ENCODE results near the gene MICAL2.

Gene MICAL2

GRCh38 chr11:12066799-12067508, 43.4 kb upstream of the MICAL2 start (continued):
- TF ChIP-seq ZSCAN30 (tag by site-specific recombination; IDR thresholded peaks at IDR 0.05) (peak; percentile 98), ZBTB8A (tag by site-specific recombination; IDR thresholded peaks at IDR 0.05) (peak; percentile 64), ZBTB17 (tag by site-specific recombination; IDR thresholded peaks at IDR 0.05) (peak; percentile 88), ZNF398 (tag by site-specific recombination; IDR thresholded peaks at IDR 0.05) (no peak), FEZF1 (tag by site-specific recombination; IDR thresholded peaks at IDR 0.05) (peak; percentile 97), YY1 (tag by site-specific recombination; IDR thresholded peaks at IDR 0.05) (no peak), ZFP41 (tag by site-specific recombination; IDR thresholded peaks at IDR 0.05; ENCODE audit: borderline replicate concordance) (no peak), SP2 (tag by site-specific recombination; IDR thresholded peaks at IDR 0.05) (no peak), ZEB2 (tag by site-specific recombination; IDR thresholded peaks at IDR 0.05) (no peak), ZNF704 (tag by site-specific recombination; IDR thresholded peaks at IDR 0.05) (no peak), ZNF529 (tag by site-specific recombination; IDR thresholded peaks at IDR 0.05; ENCODE audit: insufficient replicate concordance) (no peak), ZNF660 (tag by site-specific recombination; IDR thresholded peaks at IDR 0.05) (0 out of 2 replicates have a peak, but pooled peaks have one; percentile 61), SP7 (tag by site-specific recombination; IDR thresholded peaks at IDR 0.05) (peak; percentile 84), ZNF596 (tag by site-specific recombination; IDR thresholded peaks at IDR 0.05) (peak; percentile 64; the same call in 1 of the 2 replicates), ZNF132 (tag by site-specific recombination; IDR thresholded peaks at IDR 0.05; ENCODE audit: borderline replicate concordance) (no peak), ZNF654 (tag by site-specific recombination; IDR thresholded peaks at IDR 0.05; ENCODE audit: low read depth) (no peak), ZNF571 (tag by site-specific recombination; IDR thresholded peaks at IDR 0.05) (no peak), WT1 (tag by site-specific recombination; IDR thresholded peaks at IDR 0.05) (peak; percentile 55), ZNF19 (tag by site-specific recombination; IDR thresholded peaks at IDR 0.05; ENCODE audit: low read depth) (no peak), ZNF664 (tag by site-specific recombination; IDR thresholded peaks at IDR 0.05) (peak; percentile 20; the same call in 1 of the 2 replicates), EGR2 (tag by site-specific recombination; IDR thresholded peaks at IDR 0.05; ENCODE audit: low read depth) (peak; percentile 67), ZNF514 (tag by site-specific recombination; IDR thresholded peaks at IDR 0.05) (no peak), ZNF521 (tag by site-specific recombination; IDR thresholded peaks at IDR 0.05) (no peak), ZNF777 (tag by site-specific recombination; IDR thresholded peaks at IDR 0.05; ENCODE audit: borderline replicate concordance) (no peak), ZSCAN18 (tag by site-specific recombination; IDR thresholded peaks at IDR 0.05) (no peak), ZNF701 (tag by site-specific recombination; IDR thresholded peaks at IDR 0.05) (no peak), ZNF362 (tag by site-specific recombination; IDR thresholded peaks at IDR 0.05) (no peak), ZNF623 (tag by site-specific recombination; IDR thresholded peaks at IDR 0.05) (peak; percentile 40; the same call in 1 of the 2 replicates)
- TF ChIP-seq, protein P1, sequence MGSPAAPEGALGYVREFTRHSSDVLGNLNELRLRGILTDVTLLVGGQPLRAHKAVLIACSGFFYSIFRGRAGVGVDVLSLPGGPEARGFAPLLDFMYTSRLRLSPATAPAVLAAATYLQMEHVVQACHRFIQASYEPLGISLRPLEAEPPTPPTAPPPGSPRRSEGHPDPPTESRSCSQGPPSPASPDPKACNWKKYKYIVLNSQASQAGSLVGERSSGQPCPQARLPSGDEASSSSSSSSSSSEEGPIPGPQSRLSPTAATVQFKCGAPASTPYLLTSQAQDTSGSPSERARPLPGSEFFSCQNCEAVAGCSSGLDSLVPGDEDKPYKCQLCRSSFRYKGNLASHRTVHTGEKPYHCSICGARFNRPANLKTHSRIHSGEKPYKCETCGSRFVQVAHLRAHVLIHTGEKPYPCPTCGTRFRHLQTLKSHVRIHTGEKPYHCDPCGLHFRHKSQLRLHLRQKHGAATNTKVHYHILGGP (tag by site-specific recombination; IDR thresholded peaks at IDR 0.05): no peak
- TF ChIP-seq, protein P2, sequence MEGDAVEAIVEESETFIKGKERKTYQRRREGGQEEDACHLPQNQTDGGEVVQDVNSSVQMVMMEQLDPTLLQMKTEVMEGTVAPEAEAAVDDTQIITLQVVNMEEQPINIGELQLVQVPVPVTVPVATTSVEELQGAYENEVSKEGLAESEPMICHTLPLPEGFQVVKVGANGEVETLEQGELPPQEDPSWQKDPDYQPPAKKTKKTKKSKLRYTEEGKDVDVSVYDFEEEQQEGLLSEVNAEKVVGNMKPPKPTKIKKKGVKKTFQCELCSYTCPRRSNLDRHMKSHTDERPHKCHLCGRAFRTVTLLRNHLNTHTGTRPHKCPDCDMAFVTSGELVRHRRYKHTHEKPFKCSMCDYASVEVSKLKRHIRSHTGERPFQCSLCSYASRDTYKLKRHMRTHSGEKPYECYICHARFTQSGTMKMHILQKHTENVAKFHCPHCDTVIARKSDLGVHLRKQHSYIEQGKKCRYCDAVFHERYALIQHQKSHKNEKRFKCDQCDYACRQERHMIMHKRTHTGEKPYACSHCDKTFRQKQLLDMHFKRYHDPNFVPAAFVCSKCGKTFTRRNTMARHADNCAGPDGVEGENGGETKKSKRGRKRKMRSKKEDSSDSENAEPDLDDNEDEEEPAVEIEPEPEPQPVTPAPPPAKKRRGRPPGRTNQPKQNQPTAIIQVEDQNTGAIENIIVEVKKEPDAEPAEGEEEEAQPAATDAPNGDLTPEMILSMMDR (tag by site-specific recombination; IDR thresholded peaks at IDR 0.05): no peak
- TF ChIP-seq, protein P3, sequence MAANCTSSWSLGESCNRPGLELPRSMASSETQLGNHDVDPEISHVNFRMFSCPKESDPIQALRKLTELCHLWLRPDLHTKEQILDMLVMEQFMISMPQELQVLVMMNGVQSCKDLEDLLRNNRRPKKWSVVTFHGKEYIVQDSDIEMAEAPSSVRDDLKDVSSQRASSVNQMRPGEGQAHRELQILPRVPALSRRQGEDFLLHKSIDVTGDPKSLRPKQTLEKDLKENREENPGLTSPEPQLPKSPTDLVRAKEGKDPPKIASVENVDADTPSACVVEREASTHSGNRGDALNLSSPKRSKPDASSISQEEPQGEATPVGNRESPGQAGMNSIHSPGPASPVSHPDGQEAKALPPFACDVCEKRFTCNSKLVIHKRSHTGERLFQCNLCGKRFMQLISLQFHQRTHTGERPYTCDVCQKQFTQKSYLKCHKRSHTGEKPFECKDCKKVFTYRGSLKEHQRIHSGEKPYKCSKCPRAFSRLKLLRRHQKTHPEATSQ (tag by site-specific recombination; IDR thresholded peaks at IDR 0.05): no peak

All from HEK293 (cell line).